HepG2 (cell line): ENCODE results near the gene ERLIN1. TPM values are rescaled to one million over a fixed set of nuclear protein-coding genes. Genes with fewer than 3 reads are reported as not detected.
A peak's percentile ranks its signal among the peaks of the same experiment; 100 is the strongest.

Experiments
- ESRRA ChIP-seq: sonication (generic); formaldehyde crosslinking; IDR thresholded peaks from 2 replicates; pipeline ENCODE4 v1.5.1; 2020; ENCODE audit warnings: mild to moderate bottlenecking, low read depth, missing genetic modification reagents
- ETV6 ChIP-seq: sonication (generic); formaldehyde crosslinking; conservative IDR thresholded peaks from 2 replicates; pipeline ENCODE4 v1.4.0; 2020; ENCODE audit warnings: missing genetic modification reagents
- FOXM1 ChIP-seq: sonication (generic); formaldehyde crosslinking; IDR thresholded peaks from 2 replicates; pipeline ENCODE4 v1.5.0; 2020; ENCODE audit warnings: missing genetic modification reagents
- HOXA7 ChIP-seq: sonication (generic); formaldehyde crosslinking; IDR thresholded peaks from 2 replicates; pipeline ENCODE4 v1.8.1; 2022; ENCODE audit warnings: mild to moderate bottlenecking, missing genetic modification reagents, moderate library complexity
- KMT2A ChIP-seq: sonication (generic); formaldehyde crosslinking; IDR thresholded peaks from 2 replicates; pipeline ENCODE4 v1.4.0; 2020; ENCODE audit warnings: missing genetic modification reagents
- MIER3 ChIP-seq: IDR thresholded peaks from 2 replicates; pipeline ENCODE4 v1.6.1; 2016; ENCODE audit warnings: missing compliant biosample characterization, borderline replicate concordance
- NFKB2 ChIP-seq: sonication (generic); formaldehyde crosslinking; IDR thresholded peaks from 2 replicates; pipeline ENCODE4 v1.4.0; 2020; ENCODE audit warnings: missing genetic modification reagents, borderline replicate concordance
- NR1H2 ChIP-seq: sonication (generic); formaldehyde crosslinking; IDR thresholded peaks from 2 replicates; pipeline ENCODE4 v1.8.1; 2022; ENCODE audit warnings: low read depth, missing genetic modification reagents, borderline replicate concordance
- ZNF20 ChIP-seq: sonication (generic); formaldehyde crosslinking; IDR thresholded peaks from 2 replicates; pipeline ENCODE4 v1.4.0; 2020; ENCODE audit warnings: mild to moderate bottlenecking, moderate library complexity, missing genetic modification reagents
- ZNF431 ChIP-seq: sonication (generic); formaldehyde crosslinking; IDR thresholded peaks from 2 replicates; pipeline ENCODE4 v1.9.0; 2022; ENCODE audit warnings: missing genetic modification reagents, low read depth, mild to moderate bottlenecking, borderline replicate concordance
- ZNF460 ChIP-seq: sonication (generic); formaldehyde crosslinking; IDR thresholded peaks from 2 replicates; pipeline ENCODE4 v1.5.1; 2020; ENCODE audit warnings: missing genetic modification reagents, mild to moderate bottlenecking, borderline replicate concordance
- ZNF510 ChIP-seq: sonication (generic); formaldehyde crosslinking; IDR thresholded peaks from 2 replicates; pipeline ENCODE4 v1.4.0; 2020; ENCODE audit warnings: low read depth, mild to moderate bottlenecking, missing genetic modification reagents
- ZNF883 ChIP-seq: sonication (generic); formaldehyde crosslinking; IDR thresholded peaks from 2 replicates; pipeline ENCODE4 v1.5.1; 2020; ENCODE audit warnings: mild to moderate bottlenecking, missing genetic modification reagents; ENCODE audit errors: not compliant biosample characterization
- ZSCAN12 ChIP-seq: sonication (generic); formaldehyde crosslinking; IDR thresholded peaks from 2 replicates; pipeline ENCODE4 v1.9.0; 2021; ENCODE audit warnings: mild to moderate bottlenecking, missing genetic modification reagents
- ZZZ3 ChIP-seq: sonication (generic); formaldehyde crosslinking; IDR thresholded peaks from 2 replicates; pipeline ENCODE4 v1.4.0; 2020; ENCODE audit warnings: missing genetic modification reagents, mild to moderate bottlenecking, borderline replicate concordance
- polyA plus RNA-seq, 8 experiments: library from polyadenylated mRNA; depleted of rRNA in 3 of 8; stranded (reverse) in 7 of 8; unstranded in 1 of 8; fragments of >200 nt; fragmentation: Illumina TruSeq in 4 of 8; extraction: Trizol in 4 of 8; gene quantifications; 2 replicates each; pipeline versions ENCODE4 v1.2.1 to v1.2.3, GENCODE V29; 2011 to 2016; ENCODE audit warnings: low read depth in 4 of 8, missing spikeins in 1 of 8, mixed read lengths in 1 of 8; ENCODE audit not compliant: insufficient read depth in 1 of 8
- total RNA-seq, 5 experiments: library from RNA; depleted of rRNA; stranded (reverse); fragments of >200 nt; fragmentation: Illumina TruSeq; extraction: Trizol; gene quantifications; 2 replicates each; pipeline ENCODE4 v1.2.3, GENCODE V29; 2016; ENCODE audit warnings: low read depth in 1 of 5
- TF ChIP-seq, protein P1 (sequence below): sonication (generic); formaldehyde crosslinking; conservative IDR thresholded peaks from 2 replicates; pipeline ENCODE4 v1.4.0; 2020; ENCODE audit warnings: missing genetic modification reagents
- TF ChIP-seq, protein P2 (sequence below): sonication (generic); formaldehyde crosslinking; IDR thresholded peaks from 2 replicates; pipeline ENCODE4 v1.4.0; 2020; ENCODE audit warnings: missing genetic modification reagents
- TF ChIP-seq, protein P3 (sequence below): sonication (generic); formaldehyde crosslinking; IDR thresholded peaks from 2 replicates; pipeline ENCODE4 v1.5.0; 2020; ENCODE audit warnings: missing genetic modification reagents
- TF ChIP-seq, protein P4 (sequence below): sonication (generic); formaldehyde crosslinking; IDR thresholded peaks from 2 replicates; pipeline ENCODE4 v1.4.0; 2020; ENCODE audit warnings: missing genetic modification reagents, borderline replicate concordance
- TF ChIP-seq, protein P5 (sequence below): sonication (generic); formaldehyde crosslinking; IDR thresholded peaks from 2 replicates; pipeline ENCODE4 v1.5.1; 2020; ENCODE audit warnings: mild to moderate bottlenecking, missing genetic modification reagents, borderline replicate concordance

The ERLIN1 gene
- total and polyA plus RNA-seq, 2 of the 13 experiments (the other 11 are each of a cell fraction or from before 2014, with no cell fraction given), result 56.8 to 69.3 TPM

DNA sequence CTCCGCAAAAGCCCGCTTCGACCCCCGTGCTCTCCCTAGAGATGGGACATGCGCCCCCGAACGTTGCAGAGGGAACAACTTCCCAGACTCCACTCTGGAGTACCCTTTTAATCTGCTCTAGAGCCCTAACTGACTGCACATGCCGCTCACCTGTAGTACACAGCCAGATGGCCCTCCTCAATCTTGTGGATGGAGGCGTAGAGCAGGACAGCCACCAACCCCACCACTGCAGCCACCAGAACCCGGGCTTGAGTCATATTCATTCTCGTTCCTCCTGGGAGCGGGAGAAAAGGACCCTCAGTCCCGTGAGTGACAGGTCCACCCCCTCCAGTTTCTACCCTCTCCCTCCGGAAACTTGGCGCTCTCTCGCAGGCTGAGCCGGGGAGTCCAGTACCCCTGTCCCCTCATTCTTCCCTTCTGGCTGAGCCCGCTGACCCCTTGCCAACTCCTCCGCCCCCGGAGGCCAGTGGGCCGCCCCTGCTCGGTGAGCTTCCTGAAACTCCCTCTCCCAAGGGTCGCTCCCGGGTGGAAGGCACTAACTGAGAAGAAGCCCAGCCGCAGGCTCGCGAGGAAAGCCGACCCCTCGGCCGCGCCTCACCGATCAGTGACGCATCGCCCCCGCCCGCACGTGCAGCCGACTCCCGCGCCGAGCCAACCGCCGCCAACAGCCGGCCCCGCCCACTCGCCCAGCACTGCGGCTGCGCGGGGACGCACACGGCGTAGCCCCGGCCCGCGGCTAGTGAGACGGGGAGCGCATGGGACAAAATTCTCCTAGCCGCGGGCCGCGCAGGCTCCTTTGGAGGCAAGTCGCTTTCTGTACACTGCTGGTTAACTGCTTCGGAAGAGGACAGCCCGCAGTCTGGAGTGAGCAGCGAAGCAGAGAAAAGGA is at the start of gene ERLIN1 (continued):
- TF ChIP-seq, protein P1, sequence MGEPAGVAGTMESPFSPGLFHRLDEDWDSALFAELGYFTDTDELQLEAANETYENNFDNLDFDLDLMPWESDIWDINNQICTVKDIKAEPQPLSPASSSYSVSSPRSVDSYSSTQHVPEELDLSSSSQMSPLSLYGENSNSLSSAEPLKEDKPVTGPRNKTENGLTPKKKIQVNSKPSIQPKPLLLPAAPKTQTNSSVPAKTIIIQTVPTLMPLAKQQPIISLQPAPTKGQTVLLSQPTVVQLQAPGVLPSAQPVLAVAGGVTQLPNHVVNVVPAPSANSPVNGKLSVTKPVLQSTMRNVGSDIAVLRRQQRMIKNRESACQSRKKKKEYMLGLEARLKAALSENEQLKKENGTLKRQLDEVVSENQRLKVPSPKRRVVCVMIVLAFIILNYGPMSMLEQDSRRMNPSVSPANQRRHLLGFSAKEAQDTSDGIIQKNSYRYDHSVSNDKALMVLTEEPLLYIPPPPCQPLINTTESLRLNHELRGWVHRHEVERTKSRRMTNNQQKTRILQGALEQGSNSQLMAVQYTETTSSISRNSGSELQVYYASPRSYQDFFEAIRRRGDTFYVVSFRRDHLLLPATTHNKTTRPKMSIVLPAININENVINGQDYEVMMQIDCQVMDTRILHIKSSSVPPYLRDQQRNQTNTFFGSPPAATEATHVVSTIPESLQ (CRISPR knock-in tag), result 0 out of 2 replicates have a peak, but pooled peaks have one; percentile 34
- TF ChIP-seq NR1H2 (CRISPR knock-in tag) (peak; percentile 81; the same call in 1 of the 2 replicates), ZNF460 (CRISPR knock-in tag) (no peak), MIER3 (no peak), ZNF883 (peak; percentile 89), HOXA7 (CRISPR knock-in tag) (no peak), ZNF510 (peak; percentile 72; the same call in 1 of the 2 replicates), KMT2A (CRISPR knock-in tag) (peak; percentile 90; the same call in 1 of the 2 replicates), ESRRA (CRISPR knock-in tag) (peak; percentile 38; the same call in 1 of the 2 replicates), ZSCAN12 (CRISPR knock-in tag) (peak; percentile 63; the same call in 1 of the 2 replicates), FOXM1 (peak; percentile 73; the same call in 1 of the 2 replicates), ZNF431 (CRISPR knock-in tag) (peak; percentile 92), ZNF20 (CRISPR knock-in tag) (no peak), NFKB2 (CRISPR knock-in tag) (peak; percentile 90), ZZZ3 (CRISPR knock-in tag) (no peak), ETV6 (CRISPR knock-in tag) (no peak; the same call in 1 of the 2 replicates)
- TF ChIP-seq, protein P2, sequence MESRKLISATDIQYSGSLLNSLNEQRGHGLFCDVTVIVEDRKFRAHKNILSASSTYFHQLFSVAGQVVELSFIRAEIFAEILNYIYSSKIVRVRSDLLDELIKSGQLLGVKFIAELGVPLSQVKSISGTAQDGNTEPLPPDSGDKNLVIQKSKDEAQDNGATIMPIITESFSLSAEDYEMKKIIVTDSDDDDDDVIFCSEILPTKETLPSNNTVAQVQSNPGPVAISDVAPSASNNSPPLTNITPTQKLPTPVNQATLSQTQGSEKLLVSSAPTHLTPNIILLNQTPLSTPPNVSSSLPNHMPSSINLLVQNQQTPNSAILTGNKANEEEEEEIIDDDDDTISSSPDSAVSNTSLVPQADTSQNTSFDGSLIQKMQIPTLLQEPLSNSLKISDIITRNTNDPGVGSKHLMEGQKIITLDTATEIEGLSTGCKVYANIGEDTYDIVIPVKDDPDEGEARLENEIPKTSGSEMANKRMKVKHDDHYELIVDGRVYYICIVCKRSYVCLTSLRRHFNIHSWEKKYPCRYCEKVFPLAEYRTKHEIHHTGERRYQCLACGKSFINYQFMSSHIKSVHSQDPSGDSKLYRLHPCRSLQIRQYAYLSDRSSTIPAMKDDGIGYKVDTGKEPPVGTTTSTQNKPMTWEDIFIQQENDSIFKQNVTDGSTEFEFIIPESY (CRISPR knock-in tag), result no peak
- TF ChIP-seq, protein P3, sequence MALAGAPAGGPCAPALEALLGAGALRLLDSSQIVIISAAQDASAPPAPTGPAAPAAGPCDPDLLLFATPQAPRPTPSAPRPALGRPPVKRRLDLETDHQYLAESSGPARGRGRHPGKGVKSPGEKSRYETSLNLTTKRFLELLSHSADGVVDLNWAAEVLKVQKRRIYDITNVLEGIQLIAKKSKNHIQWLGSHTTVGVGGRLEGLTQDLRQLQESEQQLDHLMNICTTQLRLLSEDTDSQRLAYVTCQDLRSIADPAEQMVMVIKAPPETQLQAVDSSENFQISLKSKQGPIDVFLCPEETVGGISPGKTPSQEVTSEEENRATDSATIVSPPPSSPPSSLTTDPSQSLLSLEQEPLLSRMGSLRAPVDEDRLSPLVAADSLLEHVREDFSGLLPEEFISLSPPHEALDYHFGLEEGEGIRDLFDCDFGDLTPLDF (CRISPR knock-in tag), result peak; percentile 96
- TF ChIP-seq, protein P4, sequence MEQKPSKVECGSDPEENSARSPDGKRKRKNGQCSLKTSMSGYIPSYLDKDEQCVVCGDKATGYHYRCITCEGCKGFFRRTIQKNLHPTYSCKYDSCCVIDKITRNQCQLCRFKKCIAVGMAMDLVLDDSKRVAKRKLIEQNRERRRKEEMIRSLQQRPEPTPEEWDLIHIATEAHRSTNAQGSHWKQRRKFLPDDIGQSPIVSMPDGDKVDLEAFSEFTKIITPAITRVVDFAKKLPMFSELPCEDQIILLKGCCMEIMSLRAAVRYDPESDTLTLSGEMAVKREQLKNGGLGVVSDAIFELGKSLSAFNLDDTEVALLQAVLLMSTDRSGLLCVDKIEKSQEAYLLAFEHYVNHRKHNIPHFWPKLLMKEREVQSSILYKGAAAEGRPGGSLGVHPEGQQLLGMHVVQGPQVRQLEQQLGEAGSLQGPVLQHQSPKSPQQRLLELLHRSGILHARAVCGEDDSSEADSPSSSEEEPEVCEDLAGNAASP, result no peak; the same call in 1 of the 2 replicates
- TF ChIP-seq, protein P5, sequence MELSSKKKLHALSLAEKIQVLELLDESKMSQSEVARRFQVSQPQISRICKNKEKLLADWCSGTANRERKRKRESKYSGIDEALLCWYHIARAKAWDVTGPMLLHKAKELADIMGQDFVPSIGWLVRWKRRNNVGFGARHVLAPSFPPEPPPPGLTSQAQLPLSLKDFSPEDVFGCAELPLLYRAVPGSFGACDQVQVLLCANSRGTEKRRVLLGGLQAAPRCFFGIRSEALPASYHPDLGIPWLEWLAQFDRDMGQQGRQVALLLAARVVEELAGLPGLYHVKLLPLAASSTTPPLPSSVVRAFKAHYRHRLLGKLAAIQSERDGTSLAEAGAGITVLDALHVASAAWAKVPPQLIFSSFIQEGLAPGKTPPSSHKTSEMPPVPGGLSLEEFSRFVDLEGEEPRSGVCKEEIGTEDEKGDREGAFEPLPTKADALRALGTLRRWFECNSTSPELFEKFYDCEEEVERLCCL (CRISPR knock-in tag), result no peak
